GM23338 (cell line): ENCODE measurements around the gene CHN2.

ENCODE experiments used
- EZH2phosphoT487 ChIP-seq: fragments of 200-600 bp; sonication (generic); IDR thresholded peaks from one replicate; pipeline ENCODE4 v1.8.1; 2018; ENCODE audit warnings: antibody characterized with exemption; ENCODE audit not compliant: unreplicated experiment
- POLR2AphosphoS5 ChIP-seq: IDR thresholded peaks from 2 replicates; pipeline ENCODE4 v1.6.1; 2016; ENCODE audit warnings: antibody characterized with exemption, low read depth
- ZNF331 ChIP-seq: fragments of 250-450 bp; sonication (Bioruptor Pico); IDR thresholded peaks from 2 replicates; pipeline ENCODE4 v1.5.0; 2020; ENCODE audit warnings: low read depth, mild to moderate bottlenecking, moderate library complexity
- TF ChIP-seq, protein P1 (sequence below), 2 experiments: fragments of 200-600 bp in 1 of 2; sonication (generic) in 1 of 2; conservative IDR thresholded peaks; 2 replicates each; pipeline versions ENCODE4 v1.5.1 to v1.6.1; 2016 to 2017; ENCODE audit warnings: antibody characterized with exemption in 2 of 2, low read depth in 2 of 2, mild to moderate bottlenecking in 2 of 2, moderate library complexity in 1 of 2
- TF ChIP-seq, protein P2 (sequence below): fragments of 250-450 bp; sonication (Bioruptor Pico); IDR thresholded peaks from 2 replicates; pipeline ENCODE4 v1.5.0; 2020; ENCODE audit warnings: mild to moderate bottlenecking, moderate library complexity
- TF ChIP-seq, protein P3 (sequence below): IDR thresholded peaks from 2 replicates; pipeline ENCODE4 v1.6.1; 2016; ENCODE audit warnings: antibody characterized with exemption

DNA sequence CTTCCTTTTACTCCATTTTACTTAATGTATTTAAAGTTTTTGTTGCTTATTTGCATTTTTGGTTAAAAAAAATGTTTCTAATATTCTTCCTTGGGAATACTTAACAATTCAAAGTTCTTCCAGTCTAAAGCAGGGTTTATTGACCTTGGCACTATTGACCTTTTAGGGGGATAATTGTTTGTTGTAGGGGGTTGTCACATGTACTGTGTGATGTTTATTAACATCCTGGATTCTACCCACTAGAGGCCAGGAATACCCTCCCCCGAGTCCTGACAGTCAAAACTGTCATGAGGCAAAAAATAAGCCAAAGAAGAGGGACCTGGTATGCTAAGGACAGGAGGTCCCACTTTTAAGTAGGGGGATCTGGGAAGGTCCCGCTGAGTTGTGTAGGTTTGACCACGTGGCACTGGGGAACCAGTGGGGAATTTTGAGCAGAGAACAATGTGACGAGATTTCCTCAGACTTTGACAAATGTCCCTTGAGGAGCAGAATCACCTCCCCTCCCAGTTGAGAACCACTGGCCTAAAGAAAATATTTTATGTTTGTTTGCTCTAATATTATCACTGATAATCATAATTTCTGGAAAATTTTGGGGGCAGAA is 190.7 kb downstream of the CHN2 start:
- TF ChIP-seq, protein P1, sequence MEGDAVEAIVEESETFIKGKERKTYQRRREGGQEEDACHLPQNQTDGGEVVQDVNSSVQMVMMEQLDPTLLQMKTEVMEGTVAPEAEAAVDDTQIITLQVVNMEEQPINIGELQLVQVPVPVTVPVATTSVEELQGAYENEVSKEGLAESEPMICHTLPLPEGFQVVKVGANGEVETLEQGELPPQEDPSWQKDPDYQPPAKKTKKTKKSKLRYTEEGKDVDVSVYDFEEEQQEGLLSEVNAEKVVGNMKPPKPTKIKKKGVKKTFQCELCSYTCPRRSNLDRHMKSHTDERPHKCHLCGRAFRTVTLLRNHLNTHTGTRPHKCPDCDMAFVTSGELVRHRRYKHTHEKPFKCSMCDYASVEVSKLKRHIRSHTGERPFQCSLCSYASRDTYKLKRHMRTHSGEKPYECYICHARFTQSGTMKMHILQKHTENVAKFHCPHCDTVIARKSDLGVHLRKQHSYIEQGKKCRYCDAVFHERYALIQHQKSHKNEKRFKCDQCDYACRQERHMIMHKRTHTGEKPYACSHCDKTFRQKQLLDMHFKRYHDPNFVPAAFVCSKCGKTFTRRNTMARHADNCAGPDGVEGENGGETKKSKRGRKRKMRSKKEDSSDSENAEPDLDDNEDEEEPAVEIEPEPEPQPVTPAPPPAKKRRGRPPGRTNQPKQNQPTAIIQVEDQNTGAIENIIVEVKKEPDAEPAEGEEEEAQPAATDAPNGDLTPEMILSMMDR (conservative IDR thresholded peaks at IDR 0.05; ENCODE audit: low read depth in 2 of 2): no peak
- TF ChIP-seq EZH2phosphoT487: no peak
- no peak for TF ChIP-seq ZNF331
- TF ChIP-seq, protein P2, sequence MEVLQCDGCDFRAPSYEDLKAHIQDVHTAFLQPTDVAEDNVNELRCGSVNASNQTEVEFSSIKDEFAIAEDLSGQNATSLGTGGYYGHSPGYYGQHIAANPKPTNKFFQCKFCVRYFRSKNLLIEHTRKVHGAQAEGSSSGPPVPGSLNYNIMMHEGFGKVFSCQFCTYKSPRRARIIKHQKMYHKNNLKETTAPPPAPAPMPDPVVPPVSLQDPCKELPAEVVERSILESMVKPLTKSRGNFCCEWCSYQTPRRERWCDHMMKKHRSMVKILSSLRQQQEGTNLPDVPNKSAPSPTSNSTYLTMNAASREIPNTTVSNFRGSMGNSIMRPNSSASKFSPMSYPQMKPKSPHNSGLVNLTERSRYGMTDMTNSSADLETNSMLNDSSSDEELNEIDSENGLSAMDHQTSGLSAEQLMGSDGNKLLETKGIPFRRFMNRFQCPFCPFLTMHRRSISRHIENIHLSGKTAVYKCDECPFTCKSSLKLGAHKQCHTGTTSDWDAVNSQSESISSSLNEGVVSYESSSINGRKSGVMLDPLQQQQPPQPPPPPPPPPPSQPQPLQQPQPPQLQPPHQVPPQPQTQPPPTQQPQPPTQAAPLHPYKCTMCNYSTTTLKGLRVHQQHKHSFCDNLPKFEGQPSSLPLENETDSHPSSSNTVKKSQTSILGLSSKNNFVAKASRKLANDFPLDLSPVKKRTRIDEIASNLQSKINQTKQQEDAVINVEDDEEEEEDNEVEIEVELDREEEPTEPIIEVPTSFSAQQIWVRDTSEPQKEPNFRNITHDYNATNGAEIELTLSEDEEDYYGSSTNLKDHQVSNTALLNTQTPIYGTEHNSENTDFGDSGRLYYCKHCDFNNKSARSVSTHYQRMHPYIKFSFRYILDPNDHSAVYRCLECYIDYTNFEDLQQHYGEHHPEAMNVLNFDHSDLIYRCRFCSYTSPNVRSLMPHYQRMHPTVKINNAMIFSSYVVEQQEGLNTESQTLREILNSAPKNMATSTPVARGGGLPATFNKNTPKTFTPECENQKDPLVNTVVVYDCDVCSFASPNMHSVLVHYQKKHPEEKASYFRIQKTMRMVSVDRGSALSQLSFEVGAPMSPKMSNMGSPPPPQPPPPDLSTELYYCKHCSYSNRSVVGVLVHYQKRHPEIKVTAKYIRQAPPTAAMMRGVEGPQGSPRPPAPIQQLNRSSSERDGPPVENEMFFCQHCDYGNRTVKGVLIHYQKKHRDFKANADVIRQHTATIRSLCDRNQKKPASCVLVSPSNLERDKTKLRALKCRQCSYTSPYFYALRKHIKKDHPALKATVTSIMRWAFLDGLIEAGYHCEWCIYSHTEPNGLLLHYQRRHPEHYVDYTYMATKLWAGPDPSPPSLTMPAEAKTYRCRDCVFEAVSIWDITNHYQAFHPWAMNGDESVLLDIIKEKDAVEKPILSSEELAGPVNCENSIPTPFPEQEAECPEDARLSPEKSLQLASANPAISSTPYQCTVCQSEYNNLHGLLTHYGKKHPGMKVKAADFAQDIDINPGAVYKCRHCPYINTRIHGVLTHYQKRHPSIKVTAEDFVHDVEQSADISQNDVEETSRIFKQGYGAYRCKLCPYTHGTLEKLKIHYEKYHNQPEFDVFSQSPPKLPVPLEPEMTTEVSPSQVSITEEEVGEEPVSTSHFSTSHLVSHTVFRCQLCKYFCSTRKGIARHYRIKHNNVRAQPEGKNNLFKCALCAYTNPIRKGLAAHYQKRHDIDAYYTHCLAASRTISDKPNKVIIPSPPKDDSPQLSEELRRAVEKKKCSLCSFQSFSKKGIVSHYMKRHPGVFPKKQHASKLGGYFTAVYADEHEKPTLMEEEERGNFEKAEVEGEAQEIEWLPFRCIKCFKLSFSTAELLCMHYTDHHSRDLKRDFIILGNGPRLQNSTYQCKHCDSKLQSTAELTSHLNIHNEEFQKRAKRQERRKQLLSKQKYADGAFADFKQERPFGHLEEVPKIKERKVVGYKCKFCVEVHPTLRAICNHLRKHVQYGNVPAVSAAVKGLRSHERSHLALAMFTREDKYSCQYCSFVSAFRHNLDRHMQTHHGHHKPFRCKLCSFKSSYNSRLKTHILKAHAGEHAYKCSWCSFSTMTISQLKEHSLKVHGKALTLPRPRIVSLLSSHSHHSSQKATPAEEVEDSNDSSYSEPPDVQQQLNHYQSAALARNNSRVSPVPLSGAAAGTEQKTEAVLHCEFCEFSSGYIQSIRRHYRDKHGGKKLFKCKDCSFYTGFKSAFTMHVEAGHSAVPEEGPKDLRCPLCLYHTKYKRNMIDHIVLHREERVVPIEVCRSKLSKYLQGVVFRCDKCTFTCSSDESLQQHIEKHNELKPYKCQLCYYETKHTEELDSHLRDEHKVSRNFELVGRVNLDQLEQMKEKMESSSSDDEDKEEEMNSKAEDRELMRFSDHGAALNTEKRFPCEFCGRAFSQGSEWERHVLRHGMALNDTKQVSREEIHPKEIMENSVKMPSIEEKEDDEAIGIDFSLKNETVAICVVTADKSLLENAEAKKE (CRISPR knock-in tag): no peak
- TF ChIP-seq, protein P3, sequence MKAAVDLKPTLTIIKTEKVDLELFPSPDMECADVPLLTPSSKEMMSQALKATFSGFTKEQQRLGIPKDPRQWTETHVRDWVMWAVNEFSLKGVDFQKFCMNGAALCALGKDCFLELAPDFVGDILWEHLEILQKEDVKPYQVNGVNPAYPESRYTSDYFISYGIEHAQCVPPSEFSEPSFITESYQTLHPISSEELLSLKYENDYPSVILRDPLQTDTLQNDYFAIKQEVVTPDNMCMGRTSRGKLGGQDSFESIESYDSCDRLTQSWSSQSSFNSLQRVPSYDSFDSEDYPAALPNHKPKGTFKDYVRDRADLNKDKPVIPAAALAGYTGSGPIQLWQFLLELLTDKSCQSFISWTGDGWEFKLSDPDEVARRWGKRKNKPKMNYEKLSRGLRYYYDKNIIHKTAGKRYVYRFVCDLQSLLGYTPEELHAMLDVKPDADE: no peak
- no peak for TF ChIP-seq POLR2AphosphoS5
